Measurements from ENCODE around the gene PLEKHG4B.

The PLEKHG4B gene

GRCh38 chr5:130601-131131 lies 38.7 kb downstream of the PLEKHG4B start:
- no peak for DNase-seq

- DNase-seq = no peak
Measured at GRCh38 chr5:136901-137300, 44.9 kb downstream of the PLEKHG4B start.

DNA sequence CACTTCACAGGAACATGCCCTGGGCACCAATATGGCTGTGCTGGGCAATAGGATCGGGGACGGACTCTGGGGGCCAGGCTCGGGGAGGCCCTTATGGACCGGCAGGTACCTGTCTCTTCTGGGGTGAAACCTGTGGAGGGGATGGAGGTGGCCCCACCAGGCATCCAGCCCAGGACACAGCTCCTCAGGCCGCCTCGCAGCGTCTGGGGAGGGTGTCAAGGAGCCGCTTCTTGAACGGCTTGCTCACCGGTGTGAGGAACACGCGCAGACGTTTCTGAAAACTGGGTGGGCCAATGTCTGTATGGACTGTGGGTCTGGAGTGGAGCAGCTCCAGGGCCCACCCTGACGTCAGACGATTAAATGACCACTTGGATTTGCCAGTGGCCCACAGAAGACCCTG lies 45.8 kb downstream of the PLEKHG4B start:
- no peak for DNase-seq

GRCh38 chr5:138936-139335 lies 47.0 kb downstream of the PLEKHG4B start:
- no peak for DNase-seq

GRCh38 chr5:139579-140442 lies 47.8 kb downstream of the PLEKHG4B start:
- no peak for DNase-seq

GRCh38 chr5:140443-140829 lies 48.5 kb downstream of the PLEKHG4B start:
- DNase-seq = no peak

DNA sequence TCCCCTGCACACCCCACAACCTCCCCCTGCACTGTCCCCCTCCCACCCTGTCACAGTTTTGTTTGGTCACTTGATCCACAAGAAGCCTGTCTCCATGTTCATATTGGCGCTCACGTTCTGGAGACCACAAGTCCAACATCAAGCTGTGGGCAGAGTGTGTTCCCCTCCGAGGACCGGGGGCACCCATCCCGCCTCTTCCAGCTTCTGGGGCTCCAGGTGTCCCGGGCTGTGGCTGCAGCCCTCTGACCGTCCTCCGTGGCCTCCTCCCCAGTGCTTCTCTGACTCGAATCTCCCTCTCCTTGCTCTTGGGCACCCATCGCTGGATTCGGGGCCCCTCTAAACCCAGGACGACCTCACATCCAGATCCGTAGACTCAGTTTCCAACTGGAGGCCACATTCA lies 49.2 kb downstream of the PLEKHG4B start:
- DNase-seq = no peak

DNA sequence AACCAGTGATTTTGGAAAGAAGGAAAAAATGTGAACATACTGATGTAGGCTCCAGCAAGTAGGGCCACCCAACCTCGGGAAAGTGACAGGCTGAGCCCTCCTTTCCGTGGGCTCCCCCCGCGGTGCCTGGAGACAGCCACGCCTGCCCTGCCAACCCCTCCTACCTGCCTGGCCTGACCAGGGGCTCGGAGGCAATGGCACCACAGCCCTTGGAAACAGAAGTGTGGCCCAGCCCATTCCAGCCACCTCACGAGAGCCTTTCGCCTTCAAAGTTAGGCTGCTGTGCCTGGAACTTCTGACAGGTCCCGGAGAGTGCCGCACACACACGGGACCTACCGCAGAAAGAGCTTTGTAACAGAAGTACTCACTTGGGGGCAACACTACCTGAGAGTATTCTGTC lies 49.8 kb downstream of the PLEKHG4B start:
- no peak for DNase-seq

DNA sequence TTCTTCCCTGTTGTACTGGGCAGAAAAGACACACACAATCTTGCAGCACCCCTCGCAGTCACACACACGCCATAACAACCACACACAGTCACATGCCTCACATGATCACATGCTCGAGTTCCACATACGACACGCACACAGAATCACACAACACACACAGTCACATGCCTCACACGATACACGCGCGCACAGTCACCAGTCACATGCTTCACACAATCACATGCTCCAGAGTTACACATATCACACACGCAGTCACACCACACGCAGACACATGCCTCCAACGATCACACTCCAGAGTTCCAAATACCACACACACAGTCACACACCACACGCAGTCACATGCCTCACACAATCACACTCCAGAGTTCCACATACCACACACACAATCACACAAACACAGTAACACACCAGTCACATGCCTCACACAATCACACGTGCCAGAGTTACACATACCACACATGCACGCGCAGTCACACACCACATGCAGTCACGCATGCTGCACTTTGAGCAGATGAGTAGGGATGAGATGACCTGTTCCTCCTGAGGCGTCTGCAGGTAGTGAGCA lies 50.4 kb downstream of the PLEKHG4B start:
- DNase-seq = no peak

DNA sequence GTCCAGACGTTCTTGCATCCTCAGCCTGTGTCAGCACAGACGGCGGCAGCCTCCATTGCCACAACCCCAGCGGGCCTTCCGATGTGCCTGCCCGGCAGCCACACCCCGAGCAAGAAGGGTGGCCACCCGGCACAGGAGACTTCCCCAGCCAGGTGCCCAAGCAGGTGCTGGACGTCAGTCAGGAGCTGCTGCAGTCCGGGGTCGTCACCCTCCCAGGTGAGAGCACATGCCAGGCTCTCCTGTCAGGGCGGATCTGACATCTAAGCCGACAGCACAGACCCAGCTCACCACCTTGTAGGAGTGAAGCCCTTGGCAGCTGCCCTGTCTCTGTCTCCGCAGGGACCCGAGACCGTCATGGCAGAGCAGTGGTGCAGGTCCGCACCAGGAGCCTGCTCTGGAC lies 51.1 kb downstream of the PLEKHG4B start:
- no peak for DNase-seq

DNA sequence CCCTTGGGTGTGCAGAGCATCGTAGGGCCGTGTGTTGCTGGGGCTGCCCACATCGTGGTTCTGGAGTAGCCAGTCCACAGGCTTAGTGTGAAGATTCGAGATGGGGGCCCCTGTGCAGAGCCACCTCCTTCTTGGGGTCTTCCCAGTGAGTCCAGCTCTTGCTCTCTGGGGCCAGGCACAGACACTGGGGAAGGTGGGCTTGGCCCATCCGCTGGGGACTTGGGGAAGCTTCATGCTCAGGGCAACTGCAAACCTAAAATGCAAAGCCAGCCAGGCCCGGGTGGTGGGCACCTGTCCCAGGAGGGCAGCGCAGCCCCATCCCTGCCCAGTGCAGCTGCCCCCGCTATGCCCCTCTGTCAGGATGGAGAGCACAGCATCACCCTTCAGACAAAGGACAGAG lies 53.0 kb downstream of the PLEKHG4B start:
- DNase-seq = no peak

DNA sequence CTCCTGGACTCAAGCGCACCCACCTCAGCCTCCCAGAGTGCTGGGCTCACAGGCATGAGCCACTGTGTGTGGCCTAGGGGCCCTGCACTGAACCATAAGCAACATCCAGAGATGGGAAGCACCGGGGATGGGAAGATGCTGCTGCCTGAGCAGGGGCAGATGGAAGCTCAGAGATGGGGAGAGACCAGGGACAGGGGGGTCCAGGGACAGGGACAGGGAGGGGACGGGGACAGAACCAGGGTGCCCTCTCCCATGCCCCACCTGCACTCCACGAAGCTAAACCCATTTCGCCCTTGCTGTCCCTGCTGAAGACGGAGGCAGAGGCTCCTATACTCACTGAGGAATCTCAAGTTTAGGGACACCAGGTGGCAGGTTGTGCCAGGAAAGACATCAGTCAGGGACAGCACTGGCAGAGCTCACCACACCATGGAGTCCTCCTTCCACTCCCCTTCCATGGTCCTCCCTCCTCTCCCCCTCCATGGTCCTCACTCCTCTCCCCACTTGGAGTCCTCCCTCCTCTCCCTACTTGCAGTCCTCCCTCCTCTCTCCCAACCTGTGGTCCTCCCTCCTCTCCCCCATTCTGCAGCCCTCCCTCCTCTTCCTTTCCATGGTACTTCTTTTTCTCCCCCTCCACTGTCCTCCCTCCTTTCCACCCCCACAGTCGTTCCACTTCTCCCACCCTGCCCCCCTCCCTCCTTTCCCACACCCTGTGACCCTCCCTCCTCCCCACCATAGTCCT lies 53.8 kb downstream of the PLEKHG4B start:
- DNase-seq = no peak

DNA sequence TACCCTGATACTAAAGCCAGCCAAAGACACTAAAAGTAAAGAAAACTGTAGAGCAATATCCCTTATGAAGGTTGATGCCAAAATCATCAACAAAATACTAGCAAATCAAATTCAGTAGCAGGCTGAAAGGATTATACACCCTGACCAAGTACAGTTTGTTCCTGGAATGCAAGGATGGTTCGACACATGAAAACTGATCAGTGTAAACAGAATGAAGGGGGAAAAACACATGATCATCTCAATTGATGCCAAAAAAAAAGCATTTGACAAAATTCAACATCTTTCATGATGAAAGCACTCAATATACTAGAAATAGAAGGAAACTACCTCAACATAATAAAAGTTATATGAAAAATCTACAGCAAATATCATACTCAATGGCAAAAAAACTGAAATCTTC lies 55.8 kb downstream of the PLEKHG4B start:
- DNase-seq = no peak

DNA sequence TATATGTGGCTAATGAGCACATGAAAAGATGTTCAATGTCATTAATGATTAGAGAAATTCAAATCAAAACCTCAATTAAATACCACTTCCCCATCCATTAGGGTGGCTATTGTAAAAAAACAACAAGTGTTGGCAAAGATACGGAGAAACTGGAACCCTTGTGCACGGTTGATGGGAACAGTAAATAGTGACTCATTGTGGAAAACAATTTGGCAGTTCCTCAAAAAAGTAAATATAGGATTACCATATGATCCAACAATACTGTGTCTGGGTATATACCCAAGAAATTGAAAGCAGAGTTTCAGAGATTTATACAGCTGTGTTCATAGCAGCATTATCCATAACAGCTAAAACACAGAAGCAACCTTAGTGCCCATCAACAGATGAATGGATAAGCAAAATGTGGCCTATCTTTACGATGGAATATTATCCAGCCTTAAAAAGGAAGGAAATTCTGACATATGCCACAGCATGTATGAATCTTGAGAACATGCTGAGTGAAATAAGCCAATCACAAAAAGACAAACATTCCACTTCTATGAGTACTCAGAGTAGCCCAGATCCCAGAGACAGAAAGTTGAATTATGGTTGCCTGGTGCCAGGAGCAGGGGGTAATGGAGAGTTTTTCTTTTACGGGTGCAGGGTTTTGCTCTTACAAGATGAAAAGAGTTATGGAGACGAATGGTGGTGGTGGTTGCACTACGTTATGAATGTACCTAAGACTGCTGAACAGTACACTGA lies 57.9 kb downstream of the PLEKHG4B start:
- DNase-seq = no peak

DNA sequence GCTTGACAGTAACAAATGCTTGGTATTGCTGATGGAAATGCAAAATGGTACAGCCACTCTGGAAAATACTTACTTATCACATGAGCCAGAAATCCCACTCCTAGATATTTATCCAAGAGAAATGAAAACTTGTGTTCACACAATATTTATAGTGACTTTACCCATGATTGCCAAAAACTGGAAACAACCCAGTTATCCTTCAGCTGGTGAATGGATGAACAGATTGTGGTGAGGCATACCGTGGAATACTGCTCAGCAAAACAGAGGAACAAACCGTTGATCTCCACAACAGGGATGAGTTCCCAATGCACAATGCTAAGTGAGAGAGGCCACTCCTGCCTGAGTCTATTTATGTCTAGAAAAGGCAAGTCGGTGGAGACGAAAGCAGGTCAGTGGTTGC lies 58.8 kb downstream of the PLEKHG4B start:
- DNase-seq = no peak

GRCh38 chr5:152077-152476 lies 60.1 kb downstream of the PLEKHG4B start:
- DNase-seq = no peak

GRCh38 chr5:153256-153655 lies 61.3 kb downstream of the PLEKHG4B start:
- no peak for DNase-seq

DNA sequence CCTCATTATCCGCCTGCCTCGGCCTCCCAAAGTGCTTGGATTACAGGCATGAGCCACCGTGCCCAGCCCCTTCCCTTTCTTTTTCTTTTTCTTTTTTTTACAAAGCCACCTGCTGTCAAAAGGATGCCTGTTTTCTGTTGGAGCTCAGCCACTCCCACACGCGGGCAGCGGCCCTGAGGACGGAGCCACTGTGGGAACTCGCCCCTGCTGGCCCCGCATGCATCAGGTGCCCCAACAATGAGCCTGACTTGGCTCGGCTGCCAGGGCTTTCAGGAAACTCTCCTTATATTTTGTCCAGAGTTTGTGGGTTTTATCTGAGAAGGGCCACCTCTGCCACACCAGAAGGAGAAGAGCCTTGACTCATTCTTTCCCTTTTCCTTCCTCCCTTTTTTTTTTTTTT lies 62.3 kb downstream of the PLEKHG4B start:
- DNase-seq = no peak

DNA sequence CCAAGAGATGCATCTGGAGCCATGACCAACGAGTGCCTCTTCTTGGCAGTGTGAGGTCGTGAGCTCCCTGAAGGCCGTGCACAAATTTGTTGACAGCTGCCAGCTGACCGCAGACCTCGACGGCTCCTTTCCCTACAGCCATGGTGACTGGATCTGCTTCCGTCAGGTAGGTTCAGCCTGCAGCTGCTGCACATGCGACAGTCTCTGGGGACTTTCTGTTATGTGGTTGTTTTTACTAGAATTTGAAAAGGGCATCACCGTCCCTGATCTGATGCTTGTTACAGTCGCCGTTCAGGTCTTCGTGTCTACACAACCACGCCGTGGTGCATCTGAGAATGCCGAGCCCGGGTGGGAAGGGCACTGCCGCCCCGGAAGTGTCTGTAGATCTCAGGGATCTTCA lies 62.9 kb downstream of the PLEKHG4B start:
- no peak for DNase-seq

- DNase-seq = no peak
Measured at GRCh38 chr5:155651-156410, 63.9 kb downstream of the PLEKHG4B start.

- peak; percentile 40 for DNase-seq
Measured at GRCh38 chr5:156411-157072, 64.6 kb downstream of the PLEKHG4B start.

Data from islet precursor cell (in vitro differentiated cells).